ENCODE data around the gene MMP24OS.

MMP24OS gene

GRCh38 chr20:35280523-35280922 lies 2.6 kb upstream of the MMP24OS start:
- H3K4me3 ChIP-seq (replicated peaks in 1 of 2; ENCODE audit: low read depth in 2 of 2, low read length in 2 of 2), result no peak overlapping the region
- no peak for DNase-seq (ENCODE audit: low read depth in 2 of 2)
- TF ChIP-seq CTCF (IDR thresholded peaks at IDR 0.05; ENCODE audit: low read depth, low read length), result no peak

GRCh38 chr20:35279533-35280174 lies 1.7 kb upstream of the MMP24OS start:
- no peak for TF ChIP-seq CTCF (IDR thresholded peaks at IDR 0.05; ENCODE audit: low read depth, low read length)
- no peak for DNase-seq (ENCODE audit: low read depth in 2 of 2)
- H3K4me3 ChIP-seq (replicated peaks in 1 of 2; ENCODE audit: low read depth in 2 of 2, low read length in 2 of 2), result no peak overlapping the region

GRCh38 chr20:35279040-35279439 lies 1.1 kb upstream of the MMP24OS start:
- H3K4me3 ChIP-seq (replicated peaks in 1 of 2; ENCODE audit: low read depth in 2 of 2, low read length in 2 of 2), result no peak overlapping the region
- no peak for TF ChIP-seq CTCF (IDR thresholded peaks at IDR 0.05; ENCODE audit: low read depth, low read length)
- no peak for DNase-seq (ENCODE audit: low read depth in 2 of 2)

GRCh38 chr20:35277127-35277526 lies 795 bp downstream of the MMP24OS start:
- peak overlapping the region; percentile 82 to 83 for H3K4me3 ChIP-seq (replicated peaks in 1 of 2; ENCODE audit: low read depth in 2 of 2, low read length in 2 of 2)
- no peak for DNase-seq (ENCODE audit: low read depth in 2 of 2)
- TF ChIP-seq CTCF (IDR thresholded peaks at IDR 0.05; ENCODE audit: low read depth, low read length), result no peak

GRCh38 chr20:35276408-35276807 lies 1.5 kb downstream of the MMP24OS start:
- TF ChIP-seq CTCF (IDR thresholded peaks at IDR 0.05; ENCODE audit: low read depth, low read length), result no peak
- no peak for DNase-seq (ENCODE audit: low read depth in 2 of 2)
- peak overlapping the region; percentile 82 to 83 for H3K4me3 ChIP-seq (replicated peaks in 1 of 2; ENCODE audit: low read depth in 2 of 2, low read length in 2 of 2)

GRCh38 chr20:35275741-35276251 lies 2.1 kb downstream of the MMP24OS start:
- H3K4me3 ChIP-seq (replicated peaks in 1 of 2; ENCODE audit: low read depth in 2 of 2, low read length in 2 of 2), result no peak overlapping the region
- TF ChIP-seq CTCF (IDR thresholded peaks at IDR 0.05; ENCODE audit: low read depth, low read length), result no peak

More at GRCh38 chr20:35275741-35276251, 2.1 kb downstream of the MMP24OS start:
- DNase-seq (ENCODE audit: low read depth in 2 of 2), result no peak
